HepG2 (cell line): Measurements from ENCODE around the gene GCN1. TPM values are rescaled to one million over a fixed set of nuclear protein-coding genes. Genes with fewer than 3 reads are reported as not detected.

ENCODE experiments used
- ATF1 ChIP-seq: IDR thresholded peaks from 2 replicates; pipeline ENCODE4 v1.6.1; 2016; ENCODE audit warnings: mild to moderate bottlenecking, control low read depth
- CCDC6 ChIP-seq: sonication (generic); formaldehyde crosslinking; IDR thresholded peaks from 2 replicates; pipeline ENCODE4 v1.8.1; 2022; ENCODE audit warnings: mild to moderate bottlenecking, missing genetic modification reagents, moderate library complexity
- CHCHD3 ChIP-seq: sonication (generic); formaldehyde crosslinking; IDR thresholded peaks from 2 replicates; pipeline ENCODE4 v1.8.0; 2022; ENCODE audit warnings: mild to moderate bottlenecking, missing genetic modification reagents, moderate library complexity
- FOXC1 ChIP-seq: sonication (generic); formaldehyde crosslinking; IDR thresholded peaks from 2 replicates; pipeline ENCODE4 v1.8.0; 2022; ENCODE audit warnings: mild to moderate bottlenecking, missing genetic modification reagents, borderline replicate concordance
- FOXM1 ChIP-seq: sonication (generic); formaldehyde crosslinking; IDR thresholded peaks from 2 replicates; pipeline ENCODE4 v1.5.0; 2020; ENCODE audit warnings: missing genetic modification reagents
- HOXA3 ChIP-seq: sonication (generic); formaldehyde crosslinking; IDR thresholded peaks from 2 replicates; pipeline ENCODE4 v1.5.0; 2020; ENCODE audit warnings: missing genetic modification reagents
- JUN ChIP-seq: sonication (generic); formaldehyde crosslinking; IDR thresholded peaks from 2 replicates; pipeline ENCODE4 v1.4.0; 2020; ENCODE audit warnings: mild to moderate bottlenecking, missing genetic modification reagents
- NFE2L1 ChIP-seq: sonication (generic); formaldehyde crosslinking; IDR thresholded peaks from 2 replicates; pipeline ENCODE4 v1.4.0; 2020; ENCODE audit warnings: missing genetic modification reagents, mild to moderate bottlenecking, borderline replicate concordance
- NR2F1 ChIP-seq, 2 experiments: fragments of 450-650 bp in 1 of 2; formaldehyde crosslinking in 1 of 2; IDR thresholded peaks; 2 replicates each; pipeline versions ENCODE4 v1.5.0 to v1.6.1; 2016 to 2020; ENCODE audit warnings: mild to moderate bottlenecking in 1 of 2, missing compliant biosample characterization in 1 of 2, missing genetic modification reagents in 1 of 2, moderate library complexity in 1 of 2
- NRL ChIP-seq: sonication (generic); formaldehyde crosslinking; IDR thresholded peaks from 2 replicates; pipeline ENCODE4 v1.5.0; 2020; ENCODE audit warnings: missing genetic modification reagents, mild to moderate bottlenecking, moderate library complexity, borderline replicate concordance
- SSRP1 ChIP-seq: IDR thresholded peaks from 2 replicates; pipeline ENCODE4 v1.6.1; 2016; ENCODE audit warnings: control low read depth
- TBP ChIP-seq: sonication (generic); formaldehyde crosslinking; IDR thresholded peaks from 2 replicates; pipeline ENCODE4 v1.5.0; 2020; ENCODE audit warnings: missing genetic modification reagents
- ZNF432 ChIP-seq: sonication (generic); formaldehyde crosslinking; IDR thresholded peaks from 2 replicates; pipeline ENCODE4 v1.5.0; 2020; ENCODE audit warnings: missing genetic modification reagents, mild to moderate bottlenecking, borderline replicate concordance
- ZNF607 ChIP-seq: sonication (generic); formaldehyde crosslinking; IDR thresholded peaks from 2 replicates; pipeline ENCODE4 v1.5.1; 2020; ENCODE audit warnings: missing genetic modification reagents, mild to moderate bottlenecking, borderline replicate concordance
- ZNF616 ChIP-seq: sonication (generic); formaldehyde crosslinking; IDR thresholded peaks from 2 replicates; pipeline ENCODE4 v1.5.0; 2020; ENCODE audit warnings: low read depth, mild to moderate bottlenecking, missing genetic modification reagents
- ZNF713 ChIP-seq: sonication (generic); formaldehyde crosslinking; IDR thresholded peaks from 2 replicates; pipeline ENCODE4 v1.4.0; 2020; ENCODE audit warnings: mild to moderate bottlenecking, missing genetic modification reagents
- ZNF761 ChIP-seq: sonication (generic); formaldehyde crosslinking; conservative IDR thresholded peaks from 2 replicates; pipeline ENCODE4 v1.4.0; 2020; ENCODE audit warnings: mild to moderate bottlenecking, missing genetic modification reagents
- ZNF781 ChIP-seq: sonication (generic); formaldehyde crosslinking; IDR thresholded peaks from 2 replicates; pipeline ENCODE4 v1.5.1; 2020; ENCODE audit warnings: borderline replicate concordance, mild to moderate bottlenecking, missing genetic modification reagents; ENCODE audit errors: not compliant biosample characterization
- polyA plus RNA-seq, 8 experiments: library from polyadenylated mRNA; depleted of rRNA in 3 of 8; stranded (reverse) in 7 of 8; unstranded in 1 of 8; fragments of >200 nt; fragmentation: Illumina TruSeq in 4 of 8; extraction: Trizol in 4 of 8; gene quantifications; 2 replicates each; pipeline versions ENCODE4 v1.2.1 to v1.2.3, GENCODE V29; 2011 to 2016; ENCODE audit warnings: low read depth in 4 of 8, missing spikeins in 1 of 8, mixed read lengths in 1 of 8; ENCODE audit not compliant: insufficient read depth in 1 of 8
- total RNA-seq, 5 experiments: library from RNA; depleted of rRNA; stranded (reverse); fragments of >200 nt; fragmentation: Illumina TruSeq; extraction: Trizol; gene quantifications; 2 replicates each; pipeline ENCODE4 v1.2.3, GENCODE V29; 2016; ENCODE audit warnings: low read depth in 1 of 5
- TF ChIP-seq, protein P1 (sequence below): sonication (generic); formaldehyde crosslinking; IDR thresholded peaks from 2 replicates; pipeline ENCODE4 v1.5.0; 2020; ENCODE audit warnings: mild to moderate bottlenecking, missing genetic modification reagents
- TF ChIP-seq, protein P2 (sequence below): sonication (generic); formaldehyde crosslinking; IDR thresholded peaks from 2 replicates; pipeline ENCODE4 v1.5.1; 2020; ENCODE audit warnings: missing genetic modification reagents, mild to moderate bottlenecking, borderline replicate concordance
- TF ChIP-seq, protein P3 (sequence below): sonication (generic); formaldehyde crosslinking; IDR thresholded peaks from 2 replicates; pipeline ENCODE4 v1.4.0; 2020; ENCODE audit warnings: missing genetic modification reagents
- TF ChIP-seq, protein P4 (sequence below): sonication (generic); formaldehyde crosslinking; IDR thresholded peaks from 2 replicates; pipeline ENCODE4 v1.8.0; 2022; ENCODE audit warnings: missing genetic modification reagents, low read depth, mild to moderate bottlenecking, borderline replicate concordance

The GCN1 gene
- total and polyA plus RNA-seq, 2 of the 13 experiments (the other 11 are each of a cell fraction or from before 2014, with no cell fraction given) = 58.2 to 83.0 TPM

DNA sequence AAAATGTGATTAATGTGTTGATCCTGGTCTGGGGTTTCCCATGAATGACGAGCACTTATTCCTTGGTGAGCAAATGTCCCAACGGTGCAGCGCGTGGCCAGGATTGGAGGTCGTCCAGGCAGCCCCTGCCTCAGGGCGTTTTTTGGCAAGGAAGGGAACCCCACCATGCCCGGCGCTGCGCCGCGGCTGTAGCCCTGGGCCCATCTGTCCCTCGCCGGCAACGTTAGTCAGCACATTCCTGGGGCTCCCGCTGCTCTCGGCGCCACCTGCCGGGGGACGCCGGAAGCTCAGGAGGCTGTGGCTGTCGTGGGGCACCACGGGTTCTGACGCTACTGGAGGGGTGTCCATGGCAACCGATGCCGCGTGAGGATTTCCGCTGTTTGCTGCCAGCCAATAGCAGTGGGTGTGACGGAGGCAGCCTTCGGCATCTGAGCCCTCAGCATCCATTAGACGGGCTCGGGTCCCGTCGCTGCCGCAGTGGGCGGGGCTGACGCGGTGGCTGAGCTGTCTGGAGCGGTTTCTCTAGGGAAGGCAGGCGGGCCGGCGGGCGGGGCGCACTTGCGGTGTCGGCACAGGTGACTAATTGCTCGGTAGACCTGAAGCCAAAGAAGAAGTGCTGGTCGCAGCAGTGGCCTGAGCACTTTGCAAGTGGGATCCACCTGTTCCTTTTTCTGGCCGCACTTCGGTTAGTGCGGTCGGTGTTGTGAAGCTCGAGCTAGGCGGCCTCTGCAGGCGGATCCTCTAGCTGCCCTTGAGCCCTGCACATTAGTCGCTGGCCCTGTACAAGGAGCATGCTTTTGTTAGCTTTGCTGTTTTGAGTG, 107.5 kb downstream of the GCN1 start (continued):
- TF ChIP-seq, protein P1, sequence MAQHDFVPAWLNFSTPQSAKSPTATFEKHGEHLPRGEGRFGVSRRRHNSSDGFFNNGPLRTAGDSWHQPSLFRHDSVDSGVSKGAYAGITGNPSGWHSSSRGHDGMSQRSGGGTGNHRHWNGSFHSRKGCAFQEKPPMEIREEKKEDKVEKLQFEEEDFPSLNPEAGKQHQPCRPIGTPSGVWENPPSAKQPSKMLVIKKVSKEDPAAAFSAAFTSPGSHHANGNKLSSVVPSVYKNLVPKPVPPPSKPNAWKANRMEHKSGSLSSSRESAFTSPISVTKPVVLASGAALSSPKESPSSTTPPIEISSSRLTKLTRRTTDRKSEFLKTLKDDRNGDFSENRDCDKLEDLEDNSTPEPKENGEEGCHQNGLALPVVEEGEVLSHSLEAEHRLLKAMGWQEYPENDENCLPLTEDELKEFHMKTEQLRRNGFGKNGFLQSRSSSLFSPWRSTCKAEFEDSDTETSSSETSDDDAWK (CRISPR knock-in tag) = no peak
- TF ChIP-seq HOXA3 (CRISPR knock-in tag) (peak; percentile 85; the same call in 1 of the 2 replicates), ZNF781 (peak; percentile 56), CCDC6 (CRISPR knock-in tag) (peak; percentile 96), ZNF761 (CRISPR knock-in tag) (no peak), FOXM1 (CRISPR knock-in tag) (no peak), ZNF607 (CRISPR knock-in tag) (no peak), NRL (CRISPR knock-in tag) (peak; percentile 94), ZNF432 (CRISPR knock-in tag) (no peak), TBP (0 out of 2 replicates have a peak, but pooled peaks have one; percentile 60), CHCHD3 (CRISPR knock-in tag) (no peak), JUN (CRISPR knock-in tag) (no peak; the same call in 1 of the 2 replicates), ATF1 (CRISPR knock-in tag) (peak; percentile 68; the same call in 1 of the 2 replicates), NR2F1 (CRISPR knock-in tag; IDR thresholded peaks at IDR 0.05) (no peak), ZNF713 (CRISPR knock-in tag) (no peak), SSRP1 (CRISPR knock-in tag) (no peak), FOXC1 (CRISPR knock-in tag) (peak; percentile 45; the same call in 1 of the 2 replicates), NFE2L1 (CRISPR knock-in tag) (peak; percentile 99), ZNF616 (CRISPR knock-in tag) (no peak)
- TF ChIP-seq, protein P2, sequence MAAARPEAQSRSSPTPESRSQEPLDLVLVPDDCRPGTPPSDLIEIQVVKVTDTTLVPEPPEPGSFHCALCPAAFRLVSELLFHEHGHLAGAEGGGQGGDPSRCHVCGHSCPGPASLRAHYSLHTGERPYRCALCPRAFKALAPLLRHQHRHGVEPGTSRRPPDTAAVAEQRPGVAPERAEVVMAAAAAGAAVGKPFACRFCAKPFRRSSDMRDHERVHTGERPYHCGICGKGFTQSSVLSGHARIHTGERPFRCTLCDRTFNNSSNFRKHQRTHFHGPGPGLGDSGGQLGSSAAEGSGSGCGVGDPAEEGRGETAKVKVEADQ (CRISPR knock-in tag) = peak; percentile 92
- TF ChIP-seq, protein P3, sequence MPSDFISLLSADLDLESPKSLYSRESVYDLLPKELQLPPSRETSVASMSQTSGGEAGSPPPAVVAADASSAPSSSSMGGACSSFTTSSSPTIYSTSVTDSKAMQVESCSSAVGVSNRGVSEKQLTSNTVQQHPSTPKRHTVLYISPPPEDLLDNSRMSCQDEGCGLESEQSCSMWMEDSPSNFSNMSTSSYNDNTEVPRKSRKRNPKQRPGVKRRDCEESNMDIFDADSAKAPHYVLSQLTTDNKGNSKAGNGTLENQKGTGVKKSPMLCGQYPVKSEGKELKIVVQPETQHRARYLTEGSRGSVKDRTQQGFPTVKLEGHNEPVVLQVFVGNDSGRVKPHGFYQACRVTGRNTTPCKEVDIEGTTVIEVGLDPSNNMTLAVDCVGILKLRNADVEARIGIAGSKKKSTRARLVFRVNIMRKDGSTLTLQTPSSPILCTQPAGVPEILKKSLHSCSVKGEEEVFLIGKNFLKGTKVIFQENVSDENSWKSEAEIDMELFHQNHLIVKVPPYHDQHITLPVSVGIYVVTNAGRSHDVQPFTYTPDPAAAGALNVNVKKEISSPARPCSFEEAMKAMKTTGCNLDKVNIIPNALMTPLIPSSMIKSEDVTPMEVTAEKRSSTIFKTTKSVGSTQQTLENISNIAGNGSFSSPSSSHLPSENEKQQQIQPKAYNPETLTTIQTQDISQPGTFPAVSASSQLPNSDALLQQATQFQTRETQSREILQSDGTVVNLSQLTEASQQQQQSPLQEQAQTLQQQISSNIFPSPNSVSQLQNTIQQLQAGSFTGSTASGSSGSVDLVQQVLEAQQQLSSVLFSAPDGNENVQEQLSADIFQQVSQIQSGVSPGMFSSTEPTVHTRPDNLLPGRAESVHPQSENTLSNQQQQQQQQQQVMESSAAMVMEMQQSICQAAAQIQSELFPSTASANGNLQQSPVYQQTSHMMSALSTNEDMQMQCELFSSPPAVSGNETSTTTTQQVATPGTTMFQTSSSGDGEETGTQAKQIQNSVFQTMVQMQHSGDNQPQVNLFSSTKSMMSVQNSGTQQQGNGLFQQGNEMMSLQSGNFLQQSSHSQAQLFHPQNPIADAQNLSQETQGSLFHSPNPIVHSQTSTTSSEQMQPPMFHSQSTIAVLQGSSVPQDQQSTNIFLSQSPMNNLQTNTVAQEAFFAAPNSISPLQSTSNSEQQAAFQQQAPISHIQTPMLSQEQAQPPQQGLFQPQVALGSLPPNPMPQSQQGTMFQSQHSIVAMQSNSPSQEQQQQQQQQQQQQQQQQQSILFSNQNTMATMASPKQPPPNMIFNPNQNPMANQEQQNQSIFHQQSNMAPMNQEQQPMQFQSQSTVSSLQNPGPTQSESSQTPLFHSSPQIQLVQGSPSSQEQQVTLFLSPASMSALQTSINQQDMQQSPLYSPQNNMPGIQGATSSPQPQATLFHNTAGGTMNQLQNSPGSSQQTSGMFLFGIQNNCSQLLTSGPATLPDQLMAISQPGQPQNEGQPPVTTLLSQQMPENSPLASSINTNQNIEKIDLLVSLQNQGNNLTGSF (CRISPR knock-in tag) = no peak
- TF ChIP-seq, protein P4, sequence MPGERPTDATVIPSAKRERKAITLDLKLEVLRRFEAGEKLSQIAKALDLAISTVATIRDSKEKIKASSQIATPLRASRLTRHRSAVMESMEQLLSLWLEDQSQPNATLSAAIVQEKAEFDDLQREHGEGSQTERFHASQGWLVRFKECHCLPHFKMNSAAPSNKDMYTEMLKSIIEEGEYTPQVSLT (CRISPR knock-in tag) = no peak
